GM19240 (cell line): Measurements from ENCODE around the gene RRP12.
"Not testable (repeated sequence)": the region's sequence is repeated elsewhere in the genome, so short reads cannot be mapped to it uniquely, and the experiment has no call there.

Source experiments
- DNase-seq: peaks from one replicate; pipeline ENCODE4 v3.0.0; 2011; ENCODE audit warnings: low spot score; ENCODE audit not compliant: insufficient read length

The RRP12 gene, protein sequence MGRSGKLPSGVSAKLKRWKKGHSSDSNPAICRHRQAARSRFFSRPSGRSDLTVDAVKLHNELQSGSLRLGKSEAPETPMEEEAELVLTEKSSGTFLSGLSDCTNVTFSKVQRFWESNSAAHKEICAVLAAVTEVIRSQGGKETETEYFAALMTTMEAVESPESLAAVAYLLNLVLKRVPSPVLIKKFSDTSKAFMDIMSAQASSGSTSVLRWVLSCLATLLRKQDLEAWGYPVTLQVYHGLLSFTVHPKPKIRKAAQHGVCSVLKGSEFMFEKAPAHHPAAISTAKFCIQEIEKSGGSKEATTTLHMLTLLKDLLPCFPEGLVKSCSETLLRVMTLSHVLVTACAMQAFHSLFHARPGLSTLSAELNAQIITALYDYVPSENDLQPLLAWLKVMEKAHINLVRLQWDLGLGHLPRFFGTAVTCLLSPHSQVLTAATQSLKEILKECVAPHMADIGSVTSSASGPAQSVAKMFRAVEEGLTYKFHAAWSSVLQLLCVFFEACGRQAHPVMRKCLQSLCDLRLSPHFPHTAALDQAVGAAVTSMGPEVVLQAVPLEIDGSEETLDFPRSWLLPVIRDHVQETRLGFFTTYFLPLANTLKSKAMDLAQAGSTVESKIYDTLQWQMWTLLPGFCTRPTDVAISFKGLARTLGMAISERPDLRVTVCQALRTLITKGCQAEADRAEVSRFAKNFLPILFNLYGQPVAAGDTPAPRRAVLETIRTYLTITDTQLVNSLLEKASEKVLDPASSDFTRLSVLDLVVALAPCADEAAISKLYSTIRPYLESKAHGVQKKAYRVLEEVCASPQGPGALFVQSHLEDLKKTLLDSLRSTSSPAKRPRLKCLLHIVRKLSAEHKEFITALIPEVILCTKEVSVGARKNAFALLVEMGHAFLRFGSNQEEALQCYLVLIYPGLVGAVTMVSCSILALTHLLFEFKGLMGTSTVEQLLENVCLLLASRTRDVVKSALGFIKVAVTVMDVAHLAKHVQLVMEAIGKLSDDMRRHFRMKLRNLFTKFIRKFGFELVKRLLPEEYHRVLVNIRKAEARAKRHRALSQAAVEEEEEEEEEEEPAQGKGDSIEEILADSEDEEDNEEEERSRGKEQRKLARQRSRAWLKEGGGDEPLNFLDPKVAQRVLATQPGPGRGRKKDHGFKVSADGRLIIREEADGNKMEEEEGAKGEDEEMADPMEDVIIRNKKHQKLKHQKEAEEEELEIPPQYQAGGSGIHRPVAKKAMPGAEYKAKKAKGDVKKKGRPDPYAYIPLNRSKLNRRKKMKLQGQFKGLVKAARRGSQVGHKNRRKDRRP (N-terminal part only)

DNA sequence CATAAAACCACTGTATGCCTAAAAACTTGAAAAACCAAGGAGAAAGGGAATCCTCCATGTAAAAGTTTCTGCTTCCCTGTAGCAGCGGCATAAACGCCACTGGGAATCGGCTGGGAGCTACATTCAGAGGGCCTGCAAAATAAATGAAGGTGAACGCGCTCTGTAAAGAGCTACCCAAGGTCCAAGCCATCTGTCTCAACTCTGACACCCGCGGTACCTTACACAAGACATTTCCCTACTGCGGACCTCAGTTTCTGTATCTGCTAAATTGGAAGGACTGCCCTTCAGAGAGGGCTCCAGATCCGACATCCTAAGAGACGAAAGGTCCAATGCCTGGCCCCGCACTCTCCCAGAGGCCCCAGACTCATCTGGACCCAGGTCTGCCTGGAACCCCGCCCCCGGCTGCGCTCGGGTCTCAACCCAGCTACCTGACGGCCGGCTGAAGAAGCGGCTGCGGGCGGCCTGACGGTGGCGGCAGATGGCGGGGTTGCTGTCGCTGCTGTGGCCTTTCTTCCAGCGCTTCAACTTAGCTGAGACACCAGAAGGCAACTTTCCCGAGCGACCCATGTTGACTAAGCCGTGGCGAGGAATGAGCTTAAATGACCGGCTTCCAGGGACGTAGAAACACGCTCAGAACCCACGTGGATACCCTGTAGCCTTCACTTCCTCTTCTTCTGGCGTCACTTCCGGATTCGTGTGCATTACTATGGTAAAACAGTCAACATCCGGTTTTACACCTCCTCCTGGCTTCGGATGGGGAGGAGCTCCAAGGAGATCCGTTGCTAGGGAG lies at the start of gene RRP12:
Gene RRP12 (minus strand): TSS at position 676 of the 790 bp plus-strand sequence. CDS start 109 bp downstream, at position 567.
- DNase-seq = peak; percentile 98

DNA sequence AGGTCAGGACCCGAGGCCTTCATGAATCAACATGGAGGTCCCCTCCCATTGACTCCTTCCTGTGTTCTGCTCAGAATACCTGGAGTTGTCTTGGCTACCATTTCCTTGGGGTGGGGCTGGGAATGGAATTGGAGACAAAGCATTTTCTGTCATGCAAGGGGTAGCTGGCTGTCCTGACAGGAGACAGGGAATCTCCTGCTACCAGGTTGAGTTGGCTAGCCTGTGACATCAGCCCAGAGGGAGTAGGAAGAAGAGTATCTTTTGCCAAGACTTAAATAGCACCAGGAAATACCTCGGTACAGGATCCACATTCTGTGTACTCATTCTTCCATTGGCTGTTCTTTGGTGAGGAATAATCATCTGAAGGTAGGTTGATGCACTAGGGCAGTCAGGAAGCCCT lies 49.7 kb upstream of the RRP12 start:
- no peak for DNase-seq

- DNase-seq = peak; percentile 96
Measured at GRCh38 chr10:97445722-97446639, 44.8 kb upstream of the RRP12 start, which contains the start of the genes EXOSC1 and ZDHHC16. TSS of gene EXOSC1 (minus strand) at chr10:97446006. CDS start at chr10:97445985, 21 bp downstream. TSS of gene ZDHHC16 (plus strand) at chr10:97446175. CDS start at chr10:97451676, 5,501 bp downstream.

- DNase-seq = no peak
Measured at GRCh38 chr10:97445357-97445721, 44.2 kb upstream of the RRP12 start.

DNA sequence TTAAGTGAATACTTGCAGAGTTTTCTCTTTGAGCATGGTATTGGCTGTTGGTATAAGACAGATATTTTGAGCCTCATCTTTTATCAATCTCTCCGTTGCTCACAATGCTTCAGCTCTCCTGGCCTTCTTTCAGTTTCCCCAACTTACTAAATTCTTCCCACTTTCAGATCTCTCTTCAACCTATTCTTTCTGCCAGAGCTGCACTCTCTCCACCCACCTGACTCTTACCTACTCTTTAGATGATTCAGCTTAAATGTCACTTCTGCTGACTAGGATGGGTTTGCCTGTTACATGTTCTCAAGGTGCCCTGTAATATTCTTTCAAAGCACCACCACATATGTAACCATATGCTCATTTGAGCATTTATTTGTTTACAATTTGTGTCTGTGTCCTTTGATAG lies 43.1 kb upstream of the RRP12 start:
- DNase-seq = no peak

DNA sequence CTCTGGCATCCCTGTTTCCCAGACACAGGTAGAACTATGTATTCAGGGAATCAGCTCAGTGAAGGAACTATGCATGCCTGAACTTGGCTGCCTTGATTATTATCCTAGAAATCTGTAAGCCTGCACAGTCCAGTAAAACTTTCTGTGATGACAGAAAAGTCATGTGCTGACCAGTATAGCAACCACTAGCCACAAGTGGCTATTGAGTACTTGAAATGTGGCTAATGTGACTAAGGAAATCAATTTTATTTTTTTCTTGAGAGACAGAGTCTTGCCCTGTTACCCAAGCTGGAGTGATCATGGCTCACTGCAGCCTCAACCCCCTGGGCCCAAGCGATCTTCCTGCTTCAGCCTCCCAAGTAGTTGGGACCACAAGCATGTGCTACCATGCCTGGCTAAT lies 41.1 kb upstream of the RRP12 start:
- no peak for DNase-seq

DNA sequence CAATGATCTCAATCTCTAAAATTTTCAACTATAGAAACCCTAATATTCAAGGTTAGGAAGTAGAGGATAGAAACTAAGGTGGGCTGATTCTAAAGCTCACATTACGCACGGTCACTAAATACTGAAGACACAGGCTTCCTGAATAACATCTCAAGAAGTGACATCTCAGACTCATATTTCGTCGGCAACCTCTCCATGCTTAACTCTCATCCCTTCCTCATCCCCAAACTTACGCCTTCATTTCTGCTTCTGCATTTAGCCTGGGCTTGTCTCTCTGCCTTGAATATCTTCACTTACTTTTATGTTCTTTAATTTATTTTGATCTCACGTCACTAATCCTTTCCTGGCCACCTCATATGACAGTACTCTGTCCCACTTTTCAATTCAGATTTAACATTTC lies 34.1 kb upstream of the RRP12 start:
- DNase-seq = no peak

- DNase-seq = no peak
Measured at GRCh38 chr10:97434557-97434956, 33.4 kb upstream of the RRP12 start.

- no peak for DNase-seq
Measured at GRCh38 chr10:97434055-97434454, 32.9 kb upstream of the RRP12 start.

DNA sequence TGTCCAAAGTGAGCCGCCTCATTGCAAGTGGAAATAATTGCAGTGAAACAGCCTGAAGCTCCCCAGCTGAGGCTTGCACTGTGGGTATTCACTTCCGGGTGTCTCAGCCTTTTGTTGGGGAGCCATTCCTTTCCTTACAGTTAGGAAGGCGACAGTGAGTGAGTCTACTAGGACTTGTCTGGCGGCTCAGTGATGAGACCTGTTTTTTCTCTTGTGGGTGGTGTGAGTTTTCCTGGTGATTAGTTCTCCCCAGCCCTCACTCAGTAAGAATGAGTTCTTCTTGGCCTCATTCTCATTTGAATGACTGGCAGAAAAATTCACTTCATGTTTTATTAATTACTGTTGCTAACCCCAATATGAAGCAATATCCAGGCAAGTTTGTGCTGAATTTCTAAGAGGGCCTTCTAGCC lies 27.4 kb upstream of the RRP12 start:
- no peak for DNase-seq

DNA sequence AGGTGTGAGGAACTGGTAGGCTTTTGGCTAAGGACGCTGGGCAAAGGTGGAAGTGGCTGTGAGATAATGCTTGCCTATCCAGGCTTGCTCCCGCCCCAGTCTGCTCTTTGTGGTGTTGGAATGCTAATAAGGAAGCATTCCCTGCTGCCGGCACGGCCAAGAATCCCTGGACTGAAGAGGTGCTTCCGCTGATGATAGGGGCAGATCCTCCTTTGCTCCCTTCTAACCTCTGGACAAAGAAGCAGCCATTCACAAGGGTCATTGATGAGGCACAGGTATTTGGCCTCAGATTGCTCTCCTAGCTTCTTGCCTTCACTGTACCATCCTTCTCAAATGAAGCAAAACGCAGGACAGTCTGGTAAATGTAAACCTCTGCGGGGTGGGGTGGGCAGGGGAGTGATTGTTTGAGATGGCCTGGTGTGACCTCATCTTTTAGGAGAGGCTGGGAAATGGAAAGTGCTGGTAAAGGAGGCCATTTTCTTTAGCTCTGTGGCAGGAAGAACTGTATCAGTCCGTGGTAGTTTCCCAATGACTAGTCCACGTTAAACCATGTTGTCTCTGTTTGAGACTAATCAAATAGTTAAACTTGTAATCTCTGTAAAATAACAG lies 26.5 kb upstream of the RRP12 start:
- DNase-seq = no peak

DNA sequence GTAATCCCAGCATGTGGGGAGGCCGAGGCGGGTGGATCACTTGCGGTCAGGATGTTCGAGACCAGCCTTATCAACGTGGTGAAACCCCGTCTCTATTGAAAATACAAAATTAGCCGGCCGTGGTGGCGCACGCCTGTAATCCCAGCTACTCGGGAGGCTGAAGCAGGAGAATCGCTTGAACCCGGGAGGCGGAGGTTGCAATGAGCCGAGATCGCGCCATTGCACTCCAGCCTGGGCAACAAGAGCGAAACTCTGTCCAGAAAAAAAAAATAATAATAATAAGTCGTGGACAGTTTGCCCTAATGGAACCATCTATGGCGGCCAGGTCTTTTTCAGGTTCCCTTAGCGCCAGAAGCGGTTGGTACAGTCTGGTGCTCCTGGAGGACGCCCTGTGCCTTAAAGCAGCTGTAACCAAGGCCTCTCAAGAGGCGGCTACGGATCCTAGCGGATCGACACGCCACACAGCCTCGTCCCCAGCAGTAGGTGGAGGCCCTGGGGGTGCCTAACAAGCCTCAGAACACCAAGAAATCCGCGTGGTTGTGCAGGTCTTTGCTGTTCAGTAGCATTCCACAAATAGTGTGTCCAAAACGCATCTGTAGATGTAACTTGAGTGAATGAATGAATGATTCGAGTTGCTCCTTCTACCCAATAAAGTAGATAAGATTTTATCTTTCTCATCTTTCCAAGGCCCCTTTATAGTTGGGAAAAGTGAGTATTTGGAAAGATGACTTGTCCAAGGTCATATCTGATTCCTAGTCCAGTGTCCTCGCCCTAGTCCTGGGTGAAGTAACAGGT lies 25.8 kb upstream of the RRP12 start:
- DNase-seq = no peak

GRCh38 chr10:97425964-97426775 lies 25.0 kb upstream of the RRP12 start, which contains the start of gene PGAM1:
TSS of gene PGAM1 (plus strand) at chr10:97426191. CDS start at chr10:97426308, 117 bp downstream.
- peak; percentile 93 for DNase-seq

DNA sequence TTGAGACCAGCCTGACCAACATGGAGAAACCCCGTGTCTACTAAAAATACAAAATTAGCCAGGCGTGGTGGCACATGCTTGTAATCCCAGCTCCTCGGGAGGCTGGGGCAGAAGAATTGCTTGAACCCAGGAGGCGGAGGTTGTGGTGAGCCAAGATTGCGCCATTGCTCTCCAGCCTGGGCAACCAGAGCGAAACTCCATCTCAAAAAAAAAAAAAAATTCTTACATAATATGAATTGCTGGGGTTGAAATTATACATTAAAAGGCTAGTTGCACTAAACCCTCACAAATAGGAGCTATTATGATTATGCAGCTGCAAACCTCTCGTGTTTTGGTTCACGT lies 22.6 kb upstream of the RRP12 start:
- DNase-seq = not testable (repeated sequence)

DNA sequence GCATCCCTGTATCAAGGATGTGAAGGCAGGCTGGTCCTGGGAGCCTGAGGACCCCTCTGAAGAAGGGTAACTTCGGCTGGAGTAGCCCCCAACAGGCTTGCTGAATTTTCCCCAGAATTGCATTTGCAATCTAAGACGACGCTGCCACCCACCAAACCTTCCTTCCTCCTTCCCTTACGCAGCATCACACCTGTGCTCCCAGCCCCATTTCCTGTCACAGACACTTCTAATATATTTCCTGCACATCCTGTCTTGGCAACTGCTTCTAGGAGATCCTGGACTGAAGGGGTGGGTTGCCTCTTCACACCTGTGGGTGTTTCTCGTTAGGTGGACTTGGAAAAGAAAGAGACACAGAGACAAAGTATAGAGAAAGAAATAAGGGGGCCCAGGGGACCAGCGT lies 15.4 kb upstream of the RRP12 start:
- no peak for DNase-seq

- DNase-seq = no peak
Measured at GRCh38 chr10:97412891-97413304, 11.8 kb upstream of the RRP12 start.

DNA sequence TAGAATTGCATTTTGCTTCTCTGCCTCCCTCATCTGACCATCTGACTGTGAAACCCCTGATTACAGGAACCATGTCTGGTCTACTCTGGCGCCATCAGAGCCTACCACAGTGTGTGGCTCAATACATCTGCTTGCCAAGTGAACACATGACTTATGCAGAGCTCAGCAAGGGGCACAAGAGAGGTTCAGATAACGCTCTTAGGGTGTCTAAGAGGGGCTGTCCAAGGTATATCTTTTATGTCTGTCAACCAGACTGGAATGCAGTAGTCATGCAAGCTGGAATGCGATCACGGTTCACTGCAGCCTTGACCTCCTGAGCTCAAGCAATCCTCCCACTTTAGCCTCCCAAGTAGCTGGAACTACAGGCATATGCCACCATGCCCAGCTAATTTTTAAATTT lies 10.3 kb upstream of the RRP12 start:
- DNase-seq = no peak
